ENCODE data around the gene PRR15L.

PRR15L gene

DNA sequence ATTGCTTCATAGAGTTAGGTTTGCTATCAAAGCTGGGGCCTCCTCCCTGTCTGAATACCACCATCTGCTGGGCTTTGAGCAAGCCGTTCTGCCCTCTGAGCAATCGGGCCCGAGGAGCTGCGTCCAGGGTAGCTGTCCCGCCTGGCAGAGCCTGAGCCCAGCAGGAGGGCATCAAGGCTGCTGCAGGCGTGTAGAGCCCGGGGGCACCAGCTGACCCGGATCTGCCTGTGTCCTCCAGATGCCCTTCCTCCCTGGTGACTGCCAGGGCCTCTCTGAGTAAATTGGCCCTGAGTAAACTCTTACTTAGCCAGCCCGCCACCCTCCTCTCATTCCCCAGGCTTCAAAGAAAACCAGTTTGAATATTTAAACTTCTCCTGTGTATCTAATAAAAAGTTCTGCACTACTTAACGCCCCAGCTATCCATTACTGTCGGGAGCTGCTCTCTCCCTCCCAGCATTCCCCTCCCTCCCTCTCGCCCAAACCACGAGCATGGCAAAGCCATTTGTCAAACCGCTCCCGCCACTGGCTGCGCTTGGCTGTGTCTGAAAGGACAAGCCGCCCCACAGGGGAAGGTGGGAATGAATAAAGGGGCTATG is 29.7 kb upstream of the PRR15L start:
- DNase-seq, result no peak

DNA sequence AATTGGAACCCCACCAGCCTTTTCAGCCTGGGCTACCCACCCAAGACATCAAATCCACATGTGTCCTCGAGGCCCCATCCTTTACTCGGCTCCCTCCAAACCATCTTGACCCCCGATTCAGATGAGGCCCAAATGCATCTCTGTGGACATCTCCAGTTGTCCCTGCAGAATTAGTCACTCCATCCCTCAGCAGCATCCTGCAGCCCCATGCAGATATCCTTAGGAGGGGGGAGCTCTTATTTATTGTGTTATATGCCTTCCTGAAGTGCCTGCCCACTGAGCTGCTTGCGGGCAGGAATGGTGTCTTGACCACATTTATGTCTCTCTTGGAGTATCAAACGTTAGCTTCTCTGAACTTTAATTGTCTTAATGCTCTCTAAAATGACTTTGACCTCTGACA is 28.8 kb upstream of the PRR15L start:
- DNase-seq, result no peak

DNA sequence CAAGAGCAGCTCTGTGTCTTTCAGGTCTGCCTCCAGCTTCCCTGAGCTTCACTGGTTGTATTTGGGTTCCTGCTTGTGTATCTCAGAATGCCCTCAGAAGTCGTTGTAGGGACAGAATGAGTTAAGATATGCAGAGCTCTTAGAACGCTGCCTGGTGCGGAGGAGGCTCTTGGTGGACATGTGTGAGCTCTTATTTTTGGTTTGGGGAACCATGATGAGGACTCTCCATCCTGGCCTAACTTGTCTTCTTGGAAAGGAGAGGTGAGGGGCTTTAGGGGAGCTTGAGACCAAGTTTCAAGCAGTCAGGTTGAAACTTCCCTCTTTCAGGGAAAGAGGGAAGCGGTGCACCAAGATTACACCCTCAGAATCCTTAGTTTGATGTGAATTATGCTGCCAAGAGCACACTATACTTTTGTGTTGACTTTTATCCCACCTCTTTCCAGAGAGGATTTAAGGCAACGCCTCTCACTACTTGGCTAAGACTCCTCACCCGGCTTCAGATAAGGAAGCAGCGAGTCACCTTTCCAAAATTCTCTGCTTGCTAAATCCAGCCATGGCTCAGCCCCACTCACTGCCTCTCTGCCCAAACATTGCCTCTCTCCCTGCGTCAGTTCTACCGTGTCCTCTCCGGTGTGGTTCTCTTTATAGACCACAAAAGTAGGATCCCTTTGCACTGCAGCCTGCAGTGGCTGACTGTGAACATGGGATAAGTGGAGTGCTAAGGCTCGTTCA is 26.0 kb upstream of the PRR15L start:
- DNase-seq, result no peak

DNA sequence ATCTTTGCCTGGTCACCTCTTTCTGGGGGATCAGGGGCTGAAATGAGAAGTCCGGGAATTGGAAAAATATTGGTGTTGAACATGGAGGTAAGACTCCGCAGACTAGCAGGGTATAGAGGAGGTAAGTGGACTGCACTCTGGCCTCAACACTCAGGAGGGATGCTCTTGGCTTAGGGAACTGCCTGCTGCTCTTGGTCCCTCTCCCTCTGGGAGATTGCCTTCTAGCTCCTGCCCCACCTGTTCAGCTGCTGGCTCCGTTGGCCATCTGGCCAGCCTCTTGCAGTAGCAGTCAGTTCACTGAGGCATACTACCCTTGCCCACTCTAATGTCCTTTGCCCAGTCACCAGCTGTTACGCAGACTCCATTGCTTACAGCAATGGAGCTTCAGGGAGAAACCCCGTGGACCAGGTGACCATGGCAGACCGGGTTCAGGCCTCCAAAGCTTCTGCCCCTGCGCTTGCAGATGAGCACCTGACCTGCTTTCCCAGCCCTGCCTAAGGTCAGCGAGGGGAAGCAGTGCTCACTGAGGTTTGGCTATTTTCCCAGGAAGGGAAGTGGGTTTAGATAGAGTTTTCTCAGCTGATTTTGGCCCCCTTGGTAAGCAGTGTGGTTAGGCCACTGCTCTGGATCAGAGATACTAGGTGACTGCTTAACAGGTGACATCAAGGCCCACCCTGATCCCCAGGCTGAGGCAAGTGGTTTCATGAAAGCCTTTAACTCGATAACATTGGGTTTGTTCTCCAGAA is 25.1 kb upstream of the PRR15L start:
- no peak for DNase-seq

DNA sequence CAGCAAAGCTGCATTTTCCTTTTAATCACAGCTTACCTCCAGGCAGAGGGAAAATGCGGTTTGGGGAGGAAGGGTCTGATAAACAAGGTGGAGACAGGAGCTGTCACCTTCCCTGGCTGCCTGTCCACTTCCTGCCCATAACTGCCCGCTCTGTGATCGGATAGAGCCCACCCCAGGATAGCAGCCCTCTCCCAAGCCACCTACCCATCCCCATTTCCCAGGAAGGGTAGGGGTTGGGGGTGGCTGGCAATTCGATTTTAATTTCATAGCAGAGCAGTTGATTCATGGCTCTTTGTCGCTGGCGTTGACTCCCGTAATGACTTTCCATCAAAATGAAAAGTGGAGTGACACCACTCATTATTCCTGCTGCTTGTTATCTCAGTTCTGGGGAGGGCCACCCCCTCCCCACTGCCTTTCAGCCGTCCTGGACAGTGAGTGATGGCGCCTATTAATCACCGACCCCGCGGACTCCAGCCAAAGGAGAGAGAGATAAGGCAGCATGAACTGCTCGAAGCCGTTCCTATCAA is 24.5 kb upstream of the PRR15L start:
- DNase-seq, result no peak

DNA sequence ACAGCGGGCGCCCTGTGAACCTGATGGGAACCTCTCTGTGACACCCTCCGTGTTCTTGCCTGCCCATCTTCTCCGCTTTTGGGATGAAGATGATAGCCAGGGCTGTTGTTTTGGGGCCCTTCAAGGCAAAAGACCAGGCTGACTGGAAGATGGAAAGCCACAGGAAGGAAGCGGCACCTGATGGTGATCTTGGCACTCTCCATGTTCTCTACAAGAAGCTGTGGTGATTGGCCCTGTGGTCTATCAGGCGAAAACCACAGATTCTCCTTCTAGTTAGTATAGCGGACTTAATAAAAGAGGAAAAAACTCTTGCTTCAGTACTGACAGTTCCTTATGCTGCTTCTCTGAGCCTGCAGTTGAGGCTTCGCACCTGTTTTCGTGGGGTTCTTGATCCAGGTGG is 23.8 kb upstream of the PRR15L start:
- DNase-seq, result no peak

DNA sequence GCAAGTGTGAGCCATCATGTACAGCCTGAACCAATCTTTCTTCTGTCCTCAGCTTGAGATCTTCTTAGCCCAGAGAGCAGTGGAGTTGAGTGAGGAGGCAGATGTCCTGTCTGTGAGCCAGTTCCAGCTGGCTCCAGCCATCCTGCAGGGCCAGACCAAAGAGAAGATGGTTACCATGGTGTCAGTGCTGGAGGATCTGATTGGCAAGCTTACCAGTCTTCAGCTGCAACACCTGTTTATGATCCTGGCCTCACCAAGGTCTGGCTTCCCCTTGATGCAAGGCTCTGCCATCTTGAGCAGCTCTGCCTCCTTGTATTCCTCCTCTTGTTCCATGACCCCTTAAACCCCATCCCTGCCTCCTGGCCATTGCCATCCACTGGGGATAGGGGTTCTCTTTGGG is 22.9 kb upstream of the PRR15L start:
- DNase-seq, result no peak

DNA sequence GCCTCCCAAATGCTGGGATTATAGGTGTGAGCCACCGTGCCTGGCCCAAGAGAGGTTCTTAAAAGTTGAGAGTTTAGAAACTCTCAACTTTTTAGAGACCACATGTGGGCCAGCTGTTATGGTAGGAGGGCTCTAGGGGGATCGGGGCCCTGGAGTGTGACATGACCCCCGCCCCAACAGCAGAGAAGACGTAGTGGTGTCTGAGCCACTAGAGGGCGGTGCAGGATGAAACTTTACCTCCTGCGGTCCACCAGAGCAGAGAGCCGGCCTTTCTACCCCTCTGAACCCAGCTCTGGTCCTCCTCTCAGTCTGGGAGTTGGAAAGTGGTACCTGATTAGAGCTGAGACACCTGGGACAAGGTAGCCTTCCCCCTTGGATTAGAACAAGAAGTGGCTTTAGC is 20.6 kb upstream of the PRR15L start:
- DNase-seq, result peak; percentile 63

DNA sequence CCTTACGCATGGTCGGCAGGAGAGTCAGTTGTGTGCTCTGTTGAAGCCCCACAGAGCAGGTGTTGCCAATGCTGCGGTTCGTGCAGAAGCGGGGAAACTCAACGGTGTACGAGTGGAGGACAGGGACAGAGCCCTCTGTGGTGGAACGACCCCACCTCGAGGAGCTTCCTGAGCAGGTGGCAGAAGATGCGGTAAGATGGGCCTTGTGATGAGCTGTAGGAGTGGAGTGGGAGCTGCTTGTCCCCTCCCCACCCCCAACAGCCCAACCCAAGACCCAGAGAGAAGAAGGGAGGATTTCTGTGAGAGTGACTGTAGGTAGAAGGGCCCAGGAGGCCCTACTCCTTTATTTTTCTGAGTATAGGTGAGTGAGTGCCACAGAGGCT is 18.1 kb upstream of the PRR15L start:
- DNase-seq, result no peak

DNA sequence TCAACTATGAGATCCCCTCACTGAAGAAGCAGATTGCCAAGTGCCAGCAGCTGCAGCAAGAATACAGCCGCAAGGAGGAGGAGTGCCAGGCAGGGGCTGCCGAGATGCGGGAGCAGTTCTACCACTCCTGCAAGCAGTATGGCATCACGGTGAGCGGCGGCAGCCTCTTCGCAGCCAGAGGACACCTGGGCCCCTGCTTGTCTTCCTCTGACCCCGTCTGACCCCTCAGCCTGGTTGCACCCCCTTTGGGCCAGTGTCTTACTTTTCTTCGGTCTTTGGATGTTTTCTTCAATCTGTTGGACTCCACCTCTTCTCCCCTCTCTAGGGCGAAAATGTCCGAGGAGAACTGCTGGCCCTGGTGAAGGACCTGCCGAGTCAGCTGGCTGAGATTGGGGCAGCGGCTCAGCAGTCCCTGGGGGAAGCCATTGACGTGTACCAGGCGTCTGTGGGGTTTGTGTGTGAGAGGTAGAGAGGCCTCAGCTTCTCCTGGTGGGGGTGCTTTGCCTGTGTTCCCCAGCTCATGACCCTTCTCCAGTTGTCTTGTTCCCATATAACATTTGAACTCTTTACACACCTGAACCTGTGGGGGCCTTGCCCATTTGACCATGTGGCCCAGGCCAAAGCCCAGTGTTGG is 17.6 kb upstream of the PRR15L start:
- no peak for DNase-seq

DNA sequence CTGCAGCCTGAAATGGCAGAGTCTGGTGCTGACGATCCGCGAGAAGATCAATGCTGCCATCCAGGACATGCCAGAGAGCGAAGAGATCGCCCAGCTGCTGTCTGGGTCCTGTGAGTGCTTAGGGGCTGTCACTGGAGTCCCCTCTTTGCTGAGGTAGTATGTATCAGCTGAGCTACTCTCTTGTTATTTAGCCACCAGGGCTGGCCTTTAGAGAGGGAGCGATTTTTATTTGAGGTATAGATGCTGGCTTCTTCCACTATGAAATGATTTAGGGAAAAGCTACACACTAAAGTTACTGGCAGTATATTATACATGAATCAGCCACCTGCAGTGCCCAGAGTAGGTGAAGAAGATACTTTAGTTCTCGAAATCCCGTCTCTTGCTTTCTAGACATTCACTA is 15.9 kb upstream of the PRR15L start:
- DNase-seq, result no peak

DNA sequence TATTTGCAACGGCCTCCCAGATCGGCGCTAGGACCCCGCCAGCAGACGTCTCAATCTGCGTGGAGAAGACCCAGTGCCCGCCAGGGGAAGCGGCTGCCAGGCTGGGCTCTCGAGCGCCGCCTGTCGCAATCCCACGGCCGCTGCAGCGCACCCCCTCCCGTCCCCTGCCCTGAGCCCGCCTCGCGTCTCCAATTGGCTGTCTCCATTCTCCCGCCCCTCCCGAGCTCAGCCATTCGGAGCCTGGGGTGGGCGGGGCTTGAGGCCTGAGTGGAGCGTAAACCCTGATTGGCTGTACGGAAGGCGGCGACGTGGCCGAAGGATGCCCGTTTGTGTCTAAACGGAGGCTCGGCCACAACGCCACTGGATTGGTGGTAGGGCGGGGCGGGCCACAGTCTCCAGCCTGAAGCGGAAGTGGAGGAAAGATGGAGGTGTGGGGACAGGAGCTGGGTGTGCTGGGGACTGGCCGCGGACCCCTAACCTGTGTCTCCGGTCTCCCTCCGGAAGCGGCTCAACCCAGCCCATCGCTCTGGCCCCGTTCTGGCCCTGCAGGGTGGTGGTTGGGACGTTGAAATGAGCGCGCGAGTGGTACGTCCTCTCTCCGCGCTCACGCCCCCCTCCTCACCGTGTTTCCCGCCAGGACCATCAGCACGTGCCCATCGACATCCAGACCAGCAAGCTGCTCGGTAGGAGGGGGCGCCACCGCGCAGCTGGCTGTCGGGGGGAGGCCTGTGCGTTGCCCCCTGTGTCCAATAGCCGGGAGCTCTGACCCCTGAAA is 13.2 kb upstream of the PRR15L start, which contains the start of gene CDK5RAP3:
TSS of gene CDK5RAP3 (plus strand) at position 389 of the 775 bp plus-strand sequence. CDS start at position 423, 34 bp downstream.
- DNase-seq, result peak; percentile 100

DNA sequence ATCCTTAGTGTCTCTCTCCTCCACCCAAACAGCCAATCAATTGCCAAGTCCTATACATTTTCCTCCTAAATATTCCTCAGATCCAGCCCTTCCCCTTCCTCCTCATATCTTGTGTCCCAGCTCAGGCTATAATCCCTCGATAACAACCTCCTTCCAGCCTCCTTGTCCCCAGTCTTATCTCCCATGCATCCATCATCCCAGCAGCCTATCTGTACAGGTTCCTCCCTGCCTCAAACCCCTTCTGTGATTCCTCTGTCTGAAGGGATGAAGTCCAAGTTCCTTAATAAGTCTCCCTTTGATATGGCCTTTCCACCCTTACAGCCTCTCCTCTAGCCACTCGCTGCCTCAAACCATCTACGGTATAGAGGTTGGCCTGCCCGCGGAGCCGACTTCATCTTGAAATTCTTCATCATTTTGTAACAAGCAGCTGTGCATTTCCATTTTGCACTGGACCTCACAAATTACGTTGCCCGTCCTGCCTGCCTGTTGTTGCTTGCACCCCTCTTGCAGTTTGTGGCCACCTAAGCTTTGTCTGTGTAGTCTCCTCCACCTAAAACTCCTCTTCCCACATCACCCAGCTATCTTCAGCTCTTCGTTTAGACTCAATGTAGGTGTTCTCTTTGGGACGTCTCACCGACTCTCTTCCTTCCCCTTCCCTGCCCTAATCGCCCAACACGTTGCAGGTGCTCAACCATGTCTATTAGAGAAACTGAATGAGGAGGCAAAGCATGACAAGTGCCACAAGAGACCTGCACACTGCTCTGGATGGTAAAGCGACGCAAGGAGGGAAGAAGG is 12.4 kb upstream of the PRR15L start:
- DNase-seq, result no peak

DNA sequence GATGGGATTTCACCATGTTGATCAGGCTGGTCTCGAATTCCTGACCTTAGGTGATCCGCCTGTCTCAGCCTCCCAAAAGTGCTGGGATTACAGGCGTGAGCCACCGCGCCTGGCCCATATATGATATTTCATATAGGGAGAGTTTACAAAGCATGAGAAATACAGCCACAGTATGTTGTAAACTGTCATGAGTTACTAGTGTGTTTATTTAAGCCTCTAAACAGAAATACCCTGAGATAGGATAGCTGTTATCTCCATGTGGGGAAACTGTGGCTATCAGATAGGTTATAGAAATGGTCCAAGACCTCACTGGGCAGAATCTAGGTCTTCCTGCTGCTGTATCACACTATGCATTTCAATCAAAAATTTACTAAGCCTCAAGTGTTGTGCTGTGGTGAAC is 11.2 kb upstream of the PRR15L start:
- DNase-seq, result no peak

DNA sequence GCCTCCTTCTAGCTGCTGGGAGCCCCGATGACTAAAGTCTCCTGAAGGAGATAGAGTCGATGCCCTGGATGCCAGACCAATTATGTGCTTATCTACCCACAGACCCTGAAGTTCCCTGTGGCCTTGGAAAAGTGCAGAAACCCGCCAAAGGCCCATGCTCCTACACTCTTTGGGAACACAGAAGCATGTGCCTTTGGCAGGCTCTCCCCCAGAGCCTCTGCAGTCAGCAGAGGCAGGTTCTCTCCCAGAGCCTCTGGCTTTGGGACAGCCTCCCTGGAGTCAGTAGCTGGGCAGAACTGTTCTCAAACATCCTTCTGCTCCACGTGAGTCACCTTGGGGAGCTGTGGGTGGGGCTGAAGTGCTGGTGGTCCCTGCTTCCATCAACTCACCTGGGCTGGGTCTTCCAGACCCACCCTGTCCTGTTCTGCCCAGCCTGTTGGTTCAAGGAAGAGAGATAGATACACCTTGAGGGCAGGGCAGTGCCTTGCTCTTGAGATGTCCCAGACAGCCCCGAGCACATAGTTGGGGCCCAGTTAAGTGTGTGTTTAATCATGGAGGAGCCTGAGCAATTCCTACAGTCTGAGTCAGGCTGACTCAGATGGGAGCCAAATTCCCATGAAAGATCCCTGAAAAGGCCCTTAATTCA is 10.0 kb upstream of the PRR15L start:
- no peak for DNase-seq

DNA sequence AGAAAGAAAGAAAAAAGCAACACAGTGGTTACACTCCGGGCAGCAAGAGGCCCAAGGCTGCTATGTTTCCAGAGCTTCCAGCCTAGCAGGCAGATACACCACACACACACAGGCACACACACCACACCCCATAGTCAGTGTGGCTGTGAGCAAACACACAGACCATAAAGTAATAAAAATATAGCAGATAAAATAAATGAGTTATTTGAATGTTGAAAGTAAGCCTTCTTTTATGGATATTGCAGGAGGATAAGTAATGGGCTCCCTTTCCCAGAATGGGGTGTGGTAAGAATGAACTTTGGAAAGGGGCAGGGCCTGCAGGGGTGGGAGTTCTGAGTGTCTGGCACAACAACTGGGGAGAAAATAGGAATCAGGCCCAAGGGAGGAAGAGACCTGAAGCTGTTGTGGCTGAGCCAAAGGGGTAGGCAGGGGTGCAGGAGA is 8.4 kb upstream of the PRR15L start:
- DNase-seq, result no peak

DNA sequence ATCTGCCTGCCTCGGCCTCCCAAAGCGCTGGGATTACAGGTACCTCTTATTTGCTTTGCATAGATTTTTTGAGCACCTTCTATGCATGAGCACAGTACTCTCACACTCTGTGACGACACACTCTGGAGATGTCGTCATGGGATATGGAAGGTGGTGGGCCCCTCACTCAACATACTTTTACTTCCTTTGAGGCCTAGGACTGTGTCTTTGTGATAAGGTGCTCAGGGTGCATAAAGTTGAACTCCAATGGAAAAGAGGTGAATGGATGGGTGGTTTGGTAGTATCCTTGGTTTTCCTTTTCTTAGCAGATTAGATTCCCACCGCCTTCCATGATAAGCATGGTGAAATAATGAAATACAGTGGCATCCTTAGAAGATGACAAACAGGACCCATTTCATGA is 7.2 kb upstream of the PRR15L start:
- DNase-seq, result no peak

DNA sequence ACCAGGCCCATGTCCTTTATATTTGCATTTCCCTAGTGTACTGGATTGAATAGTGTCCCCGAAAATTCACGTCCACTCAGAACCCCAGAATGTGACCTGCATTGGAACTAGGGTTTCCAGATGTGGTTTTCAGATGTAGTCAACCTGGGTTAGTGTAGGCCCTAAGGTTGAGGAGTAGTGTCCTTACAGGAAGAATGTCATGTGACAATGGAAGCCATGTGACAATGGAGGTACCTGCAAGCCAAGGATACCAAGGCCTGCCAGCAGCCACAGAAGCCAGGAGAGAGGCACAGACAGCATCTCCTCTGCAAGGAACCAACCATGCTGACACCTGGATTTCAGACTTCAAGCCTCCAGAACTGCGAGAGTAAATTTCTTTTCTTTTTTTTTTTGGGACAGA is 5.2 kb upstream of the PRR15L start:
- no peak for DNase-seq

DNA sequence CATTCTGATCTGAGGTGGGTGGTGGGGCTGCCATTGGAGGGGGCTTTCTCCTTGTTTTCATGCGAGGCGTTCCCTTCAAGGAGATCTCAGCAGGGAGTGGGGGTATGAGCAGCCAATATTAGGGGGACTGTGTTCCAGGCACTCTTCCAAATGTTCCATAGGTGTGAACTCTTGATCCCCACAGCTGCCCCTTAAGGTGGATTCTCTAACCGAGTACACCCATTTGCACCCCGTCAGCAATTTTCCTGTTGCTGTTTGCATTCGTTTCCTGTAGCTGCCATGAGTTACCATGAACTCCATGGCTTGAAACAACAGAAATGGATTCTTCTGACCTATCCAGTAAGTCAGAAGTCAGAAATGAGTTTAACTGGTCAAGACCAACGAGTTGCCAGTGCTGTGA is 3.7 kb upstream of the PRR15L start:
- no peak for DNase-seq

DNA sequence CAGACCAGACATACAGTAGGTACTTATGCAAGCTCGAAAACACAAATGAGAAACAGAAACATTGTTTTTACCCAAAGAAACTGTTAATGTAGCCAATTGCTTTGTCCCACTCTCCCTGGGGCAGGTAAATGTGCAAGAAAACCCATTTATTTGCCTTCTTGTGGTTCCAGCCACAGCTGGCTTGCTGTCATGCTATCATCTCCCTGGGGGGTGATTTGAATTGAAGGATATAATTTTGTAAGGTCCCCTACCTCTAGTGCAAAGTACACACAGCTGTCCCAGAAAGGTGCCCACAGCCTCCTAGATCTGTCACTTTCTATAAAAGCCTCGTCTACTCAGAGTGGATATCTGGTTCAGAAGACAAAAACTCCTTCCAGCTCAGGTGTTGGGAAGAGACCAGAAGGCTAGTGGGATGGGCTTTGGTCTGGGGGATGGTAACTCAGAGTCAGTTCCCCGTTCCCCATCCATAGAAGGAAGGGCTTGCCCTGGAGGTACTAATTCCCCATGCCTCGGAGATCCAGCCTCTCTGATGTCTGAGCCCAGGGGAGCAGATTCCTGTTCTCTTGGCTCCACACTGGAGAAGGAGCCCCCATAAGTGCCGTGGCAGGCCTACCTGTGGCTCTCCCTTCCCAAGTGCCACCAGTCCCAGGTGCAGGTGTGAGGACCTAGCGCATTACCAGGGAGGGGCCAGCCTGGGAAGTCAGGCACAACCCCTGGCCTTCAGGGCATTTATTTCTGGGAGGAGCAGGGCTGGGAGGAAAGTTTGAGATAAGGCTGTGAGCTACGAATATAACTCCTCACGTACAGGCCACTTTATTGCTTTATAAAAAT is 2.4 kb upstream of the PRR15L start:
- no peak for DNase-seq

Data from activated CD4-positive, alpha-beta T cell treated with anti-CD3 and anti-CD28 coated beads for 48 hours (primary cell).